GM19025 (cell line): Measurements from ENCODE around the gene NUP205.
"Not testable (repeated sequence)": the region's sequence is repeated elsewhere in the genome, so short reads cannot be mapped to it uniquely, and the experiment has no call there.

ENCODE experiments used
- ATAC-seq: cut with Tn5 transposase; IDR thresholded peaks from one replicate; pipeline ENCODE4 v1.9.1; 2021; ENCODE audit warnings: mild to moderate bottlenecking, low read depth, moderate library complexity; ENCODE audit not compliant: unreplicated experiment

Gene NUP205

DNA sequence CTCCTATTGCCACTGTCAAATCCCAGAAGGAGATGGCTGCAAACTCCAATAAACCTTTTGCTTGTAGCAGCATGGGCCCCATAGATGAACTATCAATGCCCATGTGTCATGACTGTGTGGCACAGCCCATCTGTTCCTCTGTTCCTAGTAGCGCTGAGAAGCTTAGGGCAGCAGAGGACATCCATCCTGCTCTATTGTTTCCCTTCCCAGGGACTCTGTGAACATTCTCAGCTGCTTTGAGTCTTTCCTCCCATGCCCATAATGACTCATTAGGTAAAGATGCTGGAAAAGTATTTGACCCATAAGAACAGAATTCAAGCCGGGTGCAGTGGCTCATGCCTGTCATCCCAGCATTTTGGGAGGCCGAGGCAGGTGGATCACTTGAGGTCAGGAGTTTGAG is 132.8 kb downstream of the NUP205 start:
- no peak for ATAC-seq

DNA sequence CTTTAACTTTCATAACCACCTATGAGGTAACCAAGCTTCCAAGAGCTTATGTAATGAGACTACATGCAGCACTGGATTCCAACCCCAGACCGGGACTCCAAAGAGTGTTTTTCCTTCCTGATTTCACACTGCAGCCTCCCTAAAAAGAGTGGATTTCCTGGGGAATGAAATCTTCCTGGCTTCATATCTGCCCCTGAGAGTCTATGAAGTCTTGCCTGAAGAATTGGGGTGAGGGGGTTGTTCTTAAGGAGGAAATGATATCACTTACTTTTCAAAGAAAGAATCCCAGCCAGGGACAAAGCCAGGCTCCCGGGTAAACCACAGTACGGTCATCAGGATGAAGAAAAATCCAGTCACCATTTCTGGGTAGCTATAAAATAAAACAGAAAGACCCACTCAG is 134.3 kb downstream of the NUP205 start:
- no peak for ATAC-seq

DNA sequence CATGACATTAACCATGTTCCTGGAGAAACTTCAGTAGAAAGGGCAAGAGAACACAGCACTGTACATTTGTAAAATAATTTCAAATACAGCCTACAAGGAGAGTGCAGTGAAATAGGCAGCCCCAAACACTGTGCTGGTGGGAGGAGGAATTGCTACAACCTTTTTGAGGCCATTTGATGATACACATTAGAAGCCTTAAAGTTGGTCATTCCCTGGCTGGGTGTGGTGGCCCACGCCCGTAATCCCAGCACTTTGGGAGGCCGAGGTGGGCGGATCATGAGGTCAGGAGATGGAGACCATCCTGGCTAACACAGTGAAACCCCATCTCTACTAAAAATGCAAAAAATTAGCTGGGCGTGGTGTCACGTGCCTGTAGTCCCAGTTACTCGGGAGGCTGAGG is 134.9 kb downstream of the NUP205 start:
- ATAC-seq = not testable (repeated sequence)

DNA sequence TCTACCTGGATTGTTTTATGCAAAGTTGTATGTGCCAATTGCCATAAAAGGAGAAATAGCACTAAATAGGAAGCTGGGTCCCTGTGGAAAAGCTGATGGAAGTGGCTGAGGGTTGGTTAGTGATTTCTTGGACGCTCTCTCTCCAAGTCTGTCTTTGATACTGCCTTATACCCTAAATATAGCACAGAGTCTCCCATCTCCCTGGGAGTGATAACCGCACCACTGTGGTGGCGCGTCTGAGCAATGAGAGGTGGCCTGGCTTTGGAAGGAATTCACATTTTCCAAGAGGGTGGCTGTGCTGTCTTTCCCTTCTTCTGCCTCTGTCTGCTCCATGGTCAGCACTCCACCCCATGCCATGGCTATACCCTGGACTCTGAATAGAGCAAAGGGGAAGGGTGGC is 135.8 kb downstream of the NUP205 start:
- ATAC-seq = no peak

DNA sequence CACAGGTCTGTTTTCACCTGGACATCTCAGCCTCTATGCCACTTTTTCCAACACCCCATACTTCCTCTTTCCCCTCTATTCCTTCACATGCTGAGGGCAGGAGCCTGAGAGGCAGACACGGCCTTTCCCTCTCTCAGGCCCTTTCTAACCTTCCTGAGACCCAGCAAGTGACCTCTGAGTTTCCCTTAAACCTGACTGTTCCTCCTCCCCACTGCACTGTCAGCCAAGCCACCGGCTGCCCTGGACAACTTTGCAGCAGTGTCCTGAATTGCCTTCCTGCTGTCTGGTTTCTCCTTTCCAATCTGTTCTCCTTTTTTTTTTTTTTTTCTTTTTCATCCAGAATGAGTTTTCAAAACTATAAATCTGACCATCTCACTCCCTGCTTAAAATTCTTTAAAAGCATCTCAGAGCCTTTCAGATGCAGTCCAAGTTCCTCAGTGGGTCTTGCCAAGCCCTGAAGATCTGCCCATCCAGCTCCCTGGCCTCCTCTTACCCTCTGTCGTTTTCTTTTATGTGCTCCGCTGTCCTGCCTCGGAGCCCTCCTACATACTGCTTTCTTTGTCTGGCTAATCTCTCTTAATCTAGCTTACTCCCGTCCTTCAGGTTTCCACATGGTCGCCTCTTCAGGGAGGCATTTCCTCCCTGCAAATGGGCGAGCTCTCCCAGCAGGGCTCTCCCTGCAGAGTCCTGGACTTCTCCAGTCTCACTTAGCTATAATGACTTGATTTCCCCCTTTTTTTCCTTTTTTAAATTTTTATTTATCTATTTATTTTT is 139.7 kb downstream of the NUP205 start:
- no peak for ATAC-seq
